K562 (cell line): ENCODE measurements around the gene HDHD5. TPM values are rescaled to one million over a fixed set of nuclear protein-coding genes. Genes with fewer than 3 reads are reported as not detected.

ENCODE experiments used
- ATAC-seq: fragments of 200-7000 bp; cut with Tn5 transposase; 3 replicates; pipeline ENCODE4 v1.9.1; 2020; ENCODE audit warnings: moderate library complexity
- BruUV-seq: library from RNA; stranded (reverse); fragments of 400-500 nt; replicated peaks from 2 replicates; lab custom pipeline; 2021; lab: Mats Ljungman, UMichigan
- CTCF ChIA-PET: fragments of 300-600 bp; formaldehyde crosslinking; extraction: SDS; loops from one replicate; lab custom pipeline; 2021; ENCODE audit warnings: low intra/inter-chr PET ratio; lab: Yijun Ruan, JAX
- POLR2A ChIA-PET: fragments of 300-600, 350-650 bp; sonication (Branson Sonifier 250); formaldehyde crosslinking; extraction: SDS; loops from one replicate; lab custom pipeline; 2021; ENCODE audit warnings: antibody characterized with exemption, inconsistent platforms; lab: Yijun Ruan, JAX
- DNase-seq, 4 experiments: peaks; one replicate each; pipeline versions ENCODE4 v3.0.0 to v3.0.0-alpha.2; 2011 to 2018; ENCODE audit warnings: low spot score in 3 of 4, mixed read lengths in 3 of 4; ENCODE audit errors: extremely low read depth in 1 of 4
- FAIRE-seq: peaks from 2 replicates; lab custom pipeline; 2011; peaks lifted over from hg19 to GRCh38; lab: Jason Lieb, UNC
- H2AFZ ChIP-seq: 2 replicates; pipeline ENCODE4 v1.6.0; 2011; ENCODE audit warnings: low read depth, low read length, control low read depth, inconsistent platforms
- H3K27ac ChIP-seq: fragments of 200-600 bp; 3 replicates; pipeline ENCODE4 v1.8.0; 2011; ENCODE audit warnings: low read depth, mild to moderate bottlenecking, control low read depth, inconsistent platforms, low read length, moderate library complexity, mixed read lengths; ENCODE audit errors: extremely low read depth
- H3K27me3 ChIP-seq, 2 experiments: fragments of 300-600 bp in 1 of 2; 2 replicates in 1 of 2; 3 replicates in 1 of 2; pipeline versions ENCODE4 v1.6.0 to v1.8.0; 2011; ENCODE audit warnings: inconsistent platforms in 2 of 2, low read length in 2 of 2, mild to moderate bottlenecking in 1 of 2, mixed read lengths in 1 of 2, moderate library complexity in 1 of 2; ENCODE audit not compliant: control insufficient read depth in 2 of 2, insufficient read depth in 2 of 2
- H3K36me3 ChIP-seq: fragments of 300-600 bp; 3 replicates; pipeline ENCODE4 v1.8.0; 2011; ENCODE audit warnings: mild to moderate bottlenecking, low read length, inconsistent platforms; ENCODE audit not compliant: control insufficient read depth, insufficient read depth
- H3K4me1 ChIP-seq, 2 experiments: fragments of 200-600 bp in 1 of 2; replicated peaks in 1 of 2; 2 replicates in 1 of 2; 3 replicates in 1 of 2; pipeline versions ENCODE4 v1.5.1 to v1.8.0; 2011; ENCODE audit warnings: inconsistent platforms in 2 of 2, low read length in 2 of 2, mild to moderate bottlenecking in 1 of 2, mixed read lengths in 1 of 2, moderate library complexity in 1 of 2; ENCODE audit not compliant: control insufficient read depth in 2 of 2, insufficient read depth in 2 of 2
- H3K4me2 ChIP-seq: 2 replicates; pipeline ENCODE4 v1.6.1; 2011; ENCODE audit warnings: low read length, control low read depth, inconsistent platforms, mixed read lengths; ENCODE audit not compliant: insufficient read depth
- H3K4me3 ChIP-seq: fragments of 200-600 bp; sonication (generic), shearing (Covaris generic); 2 replicates; pipeline ENCODE4 v1.5.1; 2016; ENCODE audit warnings: control low read depth, inconsistent platforms
- H3K79me2 ChIP-seq: fragments of 200-600 bp; 3 replicates; pipeline ENCODE4 v1.8.0; 2011; ENCODE audit warnings: low read length, inconsistent platforms; ENCODE audit not compliant: control insufficient read depth, insufficient read depth
- H3K9ac ChIP-seq, 2 experiments: 2 replicates each; pipeline versions ENCODE4 v1.6.0 to v1.6.1; 2011; ENCODE audit warnings: low read depth in 2 of 2, low read length in 2 of 2, control low read depth in 1 of 2, inconsistent platforms in 1 of 2, mild to moderate bottlenecking in 1 of 2, mixed read lengths in 1 of 2; ENCODE audit not compliant: insufficient read depth in 1 of 2
- H3K9me1 ChIP-seq: one replicate; pipeline ENCODE4 v1.6.0; 2011; ENCODE audit warnings: inconsistent platforms, mild to moderate bottlenecking, low read length, moderate library complexity; ENCODE audit not compliant: control insufficient read depth, insufficient read depth
- H3K9me3 ChIP-seq: replicated peaks from 2 replicates; pipeline ENCODE4 v1.5.1; 2011; ENCODE audit warnings: low read depth, low read length, inconsistent platforms; ENCODE audit not compliant: control insufficient read depth, insufficient read depth
- H4K20me1 ChIP-seq: replicated peaks from 2 replicates; pipeline ENCODE4 v1.6.1; 2011; ENCODE audit warnings: low read length, inconsistent platforms, mixed read lengths; ENCODE audit not compliant: control insufficient read depth, insufficient read depth
- CEBPG ChIP-seq, 3 experiments: fragments of 200-800 bp in 1 of 3; sonication (Bioruptor generic) in 1 of 3; sonication (generic) in 1 of 3; formaldehyde crosslinking in 1 of 3; IDR thresholded peaks in 2 of 3; conservative IDR thresholded peaks in 1 of 3; 2 replicates each; pipeline versions ENCODE4 v1.6.1 to v1.8.0; 2016 to 2022; ENCODE audit warnings: missing compliant biosample characterization in 2 of 3, missing genetic modification characterization in 2 of 3, mild to moderate bottlenecking in 1 of 3, missing genetic modification reagents in 1 of 3
- CTBP1 ChIP-seq: fragments of 450-650 bp; IDR thresholded peaks from 2 replicates; pipeline ENCODE4 v1.6.1; 2016; ENCODE audit warnings: borderline replicate concordance
- L3MBTL2 ChIP-seq: fragments of 450-650 bp; IDR thresholded peaks from 2 replicates; pipeline ENCODE4 v1.6.1; 2016; ENCODE audit warnings: mild to moderate bottlenecking, moderate library complexity
- RB1 ChIP-seq: fragments of 450-650 bp; IDR thresholded peaks from 2 replicates; pipeline ENCODE4 v1.6.1; 2017; ENCODE audit warnings: low read depth, mild to moderate bottlenecking
- RBM14 ChIP-seq: fragments of 200-400 bp; formaldehyde crosslinking; IDR thresholded peaks from 2 replicates; pipeline ENCODE4 v1.6.1; 2018; ENCODE audit warnings: low read depth, mild to moderate bottlenecking, low read length, moderate library complexity, borderline replicate concordance; ENCODE audit not compliant: insufficient read depth
- STAG1 ChIP-seq: sonication (generic); formaldehyde crosslinking; IDR thresholded peaks from 2 replicates; pipeline ENCODE4 v1.5.0; 2020; ENCODE audit warnings: missing genetic modification reagents, borderline replicate concordance
- TRIM24 ChIP-seq, 2 experiments: fragments of 450-650 bp; IDR thresholded peaks; 2 replicates each; pipeline ENCODE4 v1.6.1; 2016
- WHSC1 ChIP-seq: IDR thresholded peaks from one replicate; pipeline ENCODE4 v1.6.1; 2012; ENCODE audit warnings: low read length, control low read depth, inconsistent platforms
- ZNF584 ChIP-seq: fragments of 200-800 bp; sonication (Bioruptor generic); IDR thresholded peaks from 2 replicates; pipeline ENCODE4 v1.6.1; 2016; ENCODE audit warnings: low read depth, mild to moderate bottlenecking, missing genetic modification characterization, missing compliant biosample characterization
- WGBS: fragments of 100-300 bp; shearing (Covaris generic); methylation state at CpG from one replicate; pipeline ENCODE4 v1.1.6; 2016; ENCODE audit warnings: low coverage, mixed read lengths; ENCODE audit not compliant: insufficient coverage; ENCODE audit errors: missing lambda C conversion rate; 5-methylcytosine and 5-hydroxymethylcytosine counted together
- in situ Hi-C: fragments of 300-500 bp; cut with MboI; formaldehyde crosslinking; loops from 4 replicates; pipeline ENCODE4 v1.15.0; 2018; ENCODE audit warnings: inconsistent platforms, mixed read lengths
- intact Hi-C: fragments of 100-400 bp; cut with micrococcal nuclease; formaldehyde crosslinking; loops from 2 replicates; pipeline ENCODE4 v1.14.2; 2022
- polyA plus RNA-seq, 8 experiments: library from polyadenylated mRNA; depleted of rRNA in 4 of 8; stranded (reverse) in 5 of 8; unstranded in 3 of 8; fragments of >200 nt; fragmentation: Nextera tagmentation in 2 of 8; fragmentation: Illumina TruSeq in 1 of 8; extraction: Ambion mirVana in 2 of 8; extraction: Trizol in 1 of 8; gene quantifications; 2 replicates each; pipeline versions ENCODE4 v1.2.1 to v1.2.3, GENCODE V29; 2011 to 2014; ENCODE audit warnings: inconsistent platforms in 1 of 8, missing spikeins in 1 of 8
- total RNA-seq, 7 experiments: library from RNA; depleted of rRNA in 6 of 7; stranded (reverse); fragments of >200 nt in 6 of 7; fragmentation: Illumina TruSeq in 2 of 7; extraction: Trizol in 2 of 7; gene quantifications; 2 replicates each; pipeline versions ENCODE4 v1.2.1 to v1.2.3, GENCODE V29; 2011 to 2021; ENCODE audit warnings: low replicate concordance in 1 of 7
- TF ChIP-seq, protein P1 (sequence below), 2 experiments: fragments of 450-650 bp in 1 of 2; sonication (generic) in 1 of 2; formaldehyde crosslinking in 1 of 2; IDR thresholded peaks in 1 of 2; conservative IDR thresholded peaks in 1 of 2; 2 replicates each; pipeline versions ENCODE4 v1.6.1 to v1.8.1; 2016 to 2023; ENCODE audit warnings: mild to moderate bottlenecking in 2 of 2, moderate library complexity in 2 of 2, inconsistent platforms in 1 of 2, missing genetic modification reagents in 1 of 2
- TF ChIP-seq, protein P2 (sequence below), 3 experiments: IDR thresholded peaks in 2 of 3; conservative IDR thresholded peaks in 1 of 3; 2 replicates each; pipeline ENCODE4 v1.5.1; 2011 to 2012; ENCODE audit warnings: low read length in 3 of 3, mild to moderate bottlenecking in 3 of 3, control low read depth in 2 of 3, improper control_type of control experiment in 1 of 3, inconsistent platforms in 1 of 3, low read depth in 1 of 3, mixed read lengths in 1 of 3, moderate library complexity in 1 of 3; ENCODE audit not compliant: insufficient read depth in 2 of 3
- TF ChIP-seq, protein P3 (sequence below): fragments of 250-450 bp; sonication (Bioruptor Pico); IDR thresholded peaks from 2 replicates; pipeline ENCODE4 v1.4.0; 2020; ENCODE audit warnings: mild to moderate bottlenecking, moderate library complexity, borderline replicate concordance

Gene HDHD5
- total and polyA plus RNA-seq, 9 of the 15 experiments (the other 6 are each of a cell fraction or from before 2014, with no cell fraction given) = 1.6 to 36.6 (median 24.2) TPM

DNA sequence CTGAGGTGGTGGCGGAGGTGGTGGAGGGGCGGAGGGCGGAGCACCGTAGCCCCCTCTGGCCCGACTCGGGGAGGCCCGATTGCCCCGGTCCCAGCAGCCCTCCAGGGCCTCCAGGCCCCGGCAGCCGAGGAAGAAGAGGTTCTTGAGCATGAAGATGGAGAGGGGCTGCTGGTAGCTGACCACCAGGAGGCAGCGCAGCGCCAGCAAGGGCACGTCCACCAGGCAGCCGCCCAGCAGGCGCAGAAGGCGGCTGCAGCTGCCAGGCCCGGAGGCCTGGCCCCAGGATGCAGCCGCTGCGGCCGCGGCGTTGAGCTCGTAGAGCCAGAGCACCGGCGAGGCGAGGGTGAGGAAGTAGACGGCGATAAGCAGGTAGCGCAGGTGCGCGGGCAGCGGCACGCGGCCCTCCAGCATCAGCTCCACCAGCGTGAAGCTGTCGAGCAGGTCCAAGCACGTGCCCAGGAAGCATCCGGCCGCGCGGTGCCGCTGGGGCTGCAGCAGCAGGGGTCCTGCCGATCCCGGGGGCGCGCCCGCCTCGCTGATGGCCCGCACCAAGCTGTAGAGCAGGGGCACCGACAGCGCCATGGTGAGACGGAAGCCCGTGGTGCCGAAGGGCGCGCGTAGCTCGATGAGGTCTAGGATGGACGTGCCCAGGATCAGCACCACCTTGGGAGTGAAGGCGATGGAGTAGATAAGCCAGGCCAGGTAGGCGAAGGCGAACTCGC is 39.4 kb downstream of the HDHD5 start:
- intact Hi-C loops = loop anchor here (5.0 kb wide), 2 partner anchors 53 to 383 kb away; no protein-coding TSS in a partner anchor
- Histone ChIP-seq H2AFZ (no peak overlapping the region), H3K27me3 (peaks cover 38 to 74% of the 10 kb centered on the region in 2 experiments), H3K4me2 (no peak overlapping the region), H3K4me3 (no peak overlapping the region), H3K9me3 (no peaks in the 10 kb centered on the region), H4K20me1 (peaks cover 18% of the 10 kb centered on the region), H3K9ac (no peak overlapping the region; a peak in 1 of 4 replicates), H3K79me2 (no peaks in the 10 kb centered on the region), H3K4me1 (peaks cover 0 to 25% of the 10 kb centered on the region in 2 experiments; a peak in 2 of 5 replicates), H3K27ac (no peak overlapping the region), H3K36me3 (no peaks in the 10 kb centered on the region), H3K9me1 (no peaks in the 10 kb centered on the region)
- POLR2A ChIA-PET = no interaction called here
- peak in 3 of 4 experiments; percentile 40 to 56 (median 54) for DNase-seq
- no peak for FAIRE-seq
- 41% methylated on average over 49 of the region's 63 CpGs for WGBS
- no TSS peak for BruUV-seq
- peak; percentile 69 for ATAC-seq
- CTCF ChIA-PET = interaction anchor here (0.5 kb wide), 1 partner anchor 56 kb away, joined by 3 read pairs; no protein-coding TSS in a partner anchor
- in situ Hi-C loops = no loop called here
- TF ChIP-seq, protein P1, sequence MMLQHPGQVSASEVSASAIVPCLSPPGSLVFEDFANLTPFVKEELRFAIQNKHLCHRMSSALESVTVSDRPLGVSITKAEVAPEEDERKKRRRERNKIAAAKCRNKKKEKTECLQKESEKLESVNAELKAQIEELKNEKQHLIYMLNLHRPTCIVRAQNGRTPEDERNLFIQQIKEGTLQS (IDR thresholded peaks at IDR 0.05) = no peak
- TF ChIP-seq, protein P1 (CRISPR knock-in tag; conservative IDR thresholded peaks at IDR 0.05) = no peak
- TF ChIP-seq RB1 (peak; percentile 21; the same call in 1 of the 2 replicates), L3MBTL2 (peak; percentile 44; the same call in 1 of the 2 replicates), WHSC1 (no peak), CTBP1 (no peak), STAG1 (CRISPR knock-in tag) (peak; percentile 16; the same call in 1 of the 2 replicates), RBM14 (no peak), CEBPG (CRISPR knock-in tag; IDR thresholded peaks at IDR 0.05) (no peak), CEBPG (tag; conservative IDR thresholded peaks at IDR 0.05 in 1 of 2, IDR thresholded peaks at IDR 0.05 in 1 of 2) (no peak), ZNF584 (CRISPR knock-in tag) (no peak), TRIM24 (IDR thresholded peaks at IDR 0.05) (no peak)
- TF ChIP-seq, protein P2, sequence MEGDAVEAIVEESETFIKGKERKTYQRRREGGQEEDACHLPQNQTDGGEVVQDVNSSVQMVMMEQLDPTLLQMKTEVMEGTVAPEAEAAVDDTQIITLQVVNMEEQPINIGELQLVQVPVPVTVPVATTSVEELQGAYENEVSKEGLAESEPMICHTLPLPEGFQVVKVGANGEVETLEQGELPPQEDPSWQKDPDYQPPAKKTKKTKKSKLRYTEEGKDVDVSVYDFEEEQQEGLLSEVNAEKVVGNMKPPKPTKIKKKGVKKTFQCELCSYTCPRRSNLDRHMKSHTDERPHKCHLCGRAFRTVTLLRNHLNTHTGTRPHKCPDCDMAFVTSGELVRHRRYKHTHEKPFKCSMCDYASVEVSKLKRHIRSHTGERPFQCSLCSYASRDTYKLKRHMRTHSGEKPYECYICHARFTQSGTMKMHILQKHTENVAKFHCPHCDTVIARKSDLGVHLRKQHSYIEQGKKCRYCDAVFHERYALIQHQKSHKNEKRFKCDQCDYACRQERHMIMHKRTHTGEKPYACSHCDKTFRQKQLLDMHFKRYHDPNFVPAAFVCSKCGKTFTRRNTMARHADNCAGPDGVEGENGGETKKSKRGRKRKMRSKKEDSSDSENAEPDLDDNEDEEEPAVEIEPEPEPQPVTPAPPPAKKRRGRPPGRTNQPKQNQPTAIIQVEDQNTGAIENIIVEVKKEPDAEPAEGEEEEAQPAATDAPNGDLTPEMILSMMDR (IDR thresholded peaks at IDR 0.05 in 2 of 3, conservative IDR thresholded peaks at IDR 0.05 in 1 of 3; ENCODE audit: insufficient read depth in 2 of 3, low read depth in 1 of 3, low read length in 3 of 3) = peak; percentile 60 to 77 (median 71)
- TF ChIP-seq, protein P3, sequence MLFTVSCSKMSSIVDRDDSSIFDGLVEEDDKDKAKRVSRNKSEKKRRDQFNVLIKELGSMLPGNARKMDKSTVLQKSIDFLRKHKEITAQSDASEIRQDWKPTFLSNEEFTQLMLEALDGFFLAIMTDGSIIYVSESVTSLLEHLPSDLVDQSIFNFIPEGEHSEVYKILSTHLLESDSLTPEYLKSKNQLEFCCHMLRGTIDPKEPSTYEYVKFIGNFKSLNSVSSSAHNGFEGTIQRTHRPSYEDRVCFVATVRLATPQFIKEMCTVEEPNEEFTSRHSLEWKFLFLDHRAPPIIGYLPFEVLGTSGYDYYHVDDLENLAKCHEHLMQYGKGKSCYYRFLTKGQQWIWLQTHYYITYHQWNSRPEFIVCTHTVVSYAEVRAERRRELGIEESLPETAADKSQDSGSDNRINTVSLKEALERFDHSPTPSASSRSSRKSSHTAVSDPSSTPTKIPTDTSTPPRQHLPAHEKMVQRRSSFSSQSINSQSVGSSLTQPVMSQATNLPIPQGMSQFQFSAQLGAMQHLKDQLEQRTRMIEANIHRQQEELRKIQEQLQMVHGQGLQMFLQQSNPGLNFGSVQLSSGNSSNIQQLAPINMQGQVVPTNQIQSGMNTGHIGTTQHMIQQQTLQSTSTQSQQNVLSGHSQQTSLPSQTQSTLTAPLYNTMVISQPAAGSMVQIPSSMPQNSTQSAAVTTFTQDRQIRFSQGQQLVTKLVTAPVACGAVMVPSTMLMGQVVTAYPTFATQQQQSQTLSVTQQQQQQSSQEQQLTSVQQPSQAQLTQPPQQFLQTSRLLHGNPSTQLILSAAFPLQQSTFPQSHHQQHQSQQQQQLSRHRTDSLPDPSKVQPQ = no peak
